ENCODE results near the gene PNLIPRP2.

- TF ChIP-seq BCL11A (IDR thresholded peaks at IDR 0.05; ENCODE audit: low read depth in 2 of 2, low read length in 2 of 2) (no peak), POLR2A (IDR thresholded peaks at IDR 0.05; ENCODE audit: control extremely low read depth in 1 of 2, low read depth in 2 of 2, low read length in 2 of 2) (no peak), POLR2AphosphoS5 (IDR thresholded peaks at IDR 0.05; ENCODE audit: low read depth, low read length) (no peak), CEBPB (IDR thresholded peaks at IDR 0.05; ENCODE audit: low read depth, low read length) (no peak), CTCF (IDR thresholded peaks at IDR 0.05; ENCODE audit: control extremely low read depth in 1 of 3, insufficient read depth in 1 of 3, low read depth in 1 of 3, low read length in 3 of 3) (no peak), SIRT6 (IDR thresholded peaks at IDR 0.05; ENCODE audit: low read length) (no peak)
These were observed 50.6 kb downstream of the PNLIPRP2 start for GRCh38 chr10:116671274-116671926.
